DLD1 (cell line): ENCODE data around the gene CNN1.
"Not testable (repeated sequence)": the region's sequence is repeated elsewhere in the genome, so short reads cannot be mapped to it uniquely, and the experiment has no call there.

Experiments
- in situ Hi-C: cut with HindIII; loops from 2 replicates; pipeline ENCODE4 v1.10.0; 2017; ENCODE audit warnings: low sequenced_read_pairs

CNN1 gene

DNA sequence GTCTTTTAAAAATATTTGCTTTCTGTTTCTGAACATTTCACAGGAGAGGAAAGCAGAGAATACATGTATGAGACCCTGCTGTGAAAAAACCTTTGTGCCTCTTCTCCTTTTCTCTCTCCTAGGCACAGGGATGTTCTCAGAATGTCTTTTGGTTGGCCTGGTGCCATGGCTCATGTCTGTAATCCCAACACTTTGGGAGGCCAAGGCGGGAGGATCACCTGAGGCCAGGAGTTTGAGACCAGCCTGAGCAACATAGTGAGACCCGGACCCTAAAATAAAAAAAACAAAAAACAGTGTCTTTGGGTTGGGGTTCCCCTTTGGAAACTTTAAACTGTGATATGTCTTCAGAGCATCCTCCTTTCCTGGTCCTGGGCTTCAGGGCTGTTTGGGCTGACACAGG lies 60.1 kb downstream of the CNN1 start:
- in situ Hi-C loops, result no loop called here

GRCh38 chr19:11599704-11600103 lies 61.1 kb downstream of the CNN1 start:
- in situ Hi-C loops, result not testable (repeated sequence)
